Prostate gland (tissue), 2 donors: ENCODE data around the gene BIN2.

Source experiments
- POLR2A ChIP-seq: fragments of 450-650 bp; IDR thresholded peaks from one replicate; pipeline ENCODE4 v1.6.1; 2016; ENCODE audit warnings: antibody characterized with exemption, mild to moderate bottlenecking
- POLR2AphosphoS5 ChIP-seq: sonication (generic); formaldehyde crosslinking; IDR thresholded peaks from one replicate; pipeline ENCODE4 v1.6.1; 2017; ENCODE audit warnings: antibody characterized with exemption
- TF ChIP-seq, protein P1 (sequence below), 4 experiments: fragments of 200-600 bp in 2 of 4; fragments of 450-650 bp in 2 of 4; sonication (generic) in 2 of 4; IDR thresholded peaks; 1 replicate in 3 of 4; 2 replicates in 1 of 4; pipeline ENCODE4 v1.5.1; 2016 to 2019; ENCODE audit warnings: antibody characterized with exemption in 4 of 4, mild to moderate bottlenecking in 2 of 4, moderate library complexity in 2 of 4

DNA sequence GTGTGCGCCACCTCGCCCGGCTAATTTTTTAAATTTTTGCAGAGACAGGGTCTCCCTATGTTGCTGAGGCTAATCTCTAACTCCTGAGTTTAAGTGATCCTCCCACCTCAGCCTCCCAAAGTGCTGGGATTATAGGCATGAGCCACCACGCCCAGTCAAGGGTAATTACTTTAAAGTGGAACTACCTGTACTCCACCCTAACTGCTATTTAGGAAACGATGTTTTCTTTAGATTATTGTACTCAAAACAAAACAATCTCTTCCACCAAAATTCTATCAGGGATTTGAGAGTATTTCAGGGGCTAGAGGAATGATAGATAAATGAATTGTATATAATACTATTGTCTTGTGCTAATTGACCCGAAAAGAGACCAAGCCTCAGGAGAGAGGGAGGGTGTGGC is 9.6 kb upstream of the BIN2 start:
- TF ChIP-seq, protein P1, sequence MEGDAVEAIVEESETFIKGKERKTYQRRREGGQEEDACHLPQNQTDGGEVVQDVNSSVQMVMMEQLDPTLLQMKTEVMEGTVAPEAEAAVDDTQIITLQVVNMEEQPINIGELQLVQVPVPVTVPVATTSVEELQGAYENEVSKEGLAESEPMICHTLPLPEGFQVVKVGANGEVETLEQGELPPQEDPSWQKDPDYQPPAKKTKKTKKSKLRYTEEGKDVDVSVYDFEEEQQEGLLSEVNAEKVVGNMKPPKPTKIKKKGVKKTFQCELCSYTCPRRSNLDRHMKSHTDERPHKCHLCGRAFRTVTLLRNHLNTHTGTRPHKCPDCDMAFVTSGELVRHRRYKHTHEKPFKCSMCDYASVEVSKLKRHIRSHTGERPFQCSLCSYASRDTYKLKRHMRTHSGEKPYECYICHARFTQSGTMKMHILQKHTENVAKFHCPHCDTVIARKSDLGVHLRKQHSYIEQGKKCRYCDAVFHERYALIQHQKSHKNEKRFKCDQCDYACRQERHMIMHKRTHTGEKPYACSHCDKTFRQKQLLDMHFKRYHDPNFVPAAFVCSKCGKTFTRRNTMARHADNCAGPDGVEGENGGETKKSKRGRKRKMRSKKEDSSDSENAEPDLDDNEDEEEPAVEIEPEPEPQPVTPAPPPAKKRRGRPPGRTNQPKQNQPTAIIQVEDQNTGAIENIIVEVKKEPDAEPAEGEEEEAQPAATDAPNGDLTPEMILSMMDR (IDR thresholded peaks at IDR 0.05): no peak
- TF ChIP-seq POLR2A (no peak), POLR2AphosphoS5 (no peak)
